Activated CD4-positive, CD25-positive, alpha-beta regulatory T cell treated with anti-CD3 and anti-CD28 coated beads, Interleukin-2, amount 50 U/mL, for 16 hours (primary cell): ENCODE results near the gene ZDHHC1.
"Not testable (repeated sequence)": the region's sequence is repeated elsewhere in the genome, so short reads cannot be mapped to it uniquely, and the experiment has no call there.

Experiments used
- DNase-seq: peaks from one replicate; pipeline ENCODE4 v3.0.0-alpha.2; 2020; ENCODE audit warnings: low read depth, low spot score

ZDHHC1 gene

GRCh38 chr16:67394155-67395104 lies 21.8 kb downstream of the ZDHHC1 start:
- no peak for DNase-seq

- DNase-seq = no peak
Measured at GRCh38 chr16:67393788-67394154, 22.5 kb downstream of the ZDHHC1 start.

- DNase-seq = no peak
Measured at GRCh38 chr16:67393111-67393787, 23.0 kb downstream of the ZDHHC1 start, which contains the start of gene TPPP3. Gene TPPP3 (minus strand): TSS chr16:67393498. CDS start chr16:67391111, 2,387 bp downstream.

- no peak for DNase-seq
Measured at GRCh38 chr16:67392301-67393059, 23.8 kb downstream of the ZDHHC1 start.

GRCh38 chr16:67391424-67392300 lies 24.6 kb downstream of the ZDHHC1 start:
- DNase-seq = no peak

- DNase-seq = no peak
Measured at GRCh38 chr16:67390816-67391423, 25.4 kb downstream of the ZDHHC1 start.

- no peak for DNase-seq
Measured at GRCh38 chr16:67389911-67390815, 26.1 kb downstream of the ZDHHC1 start.

GRCh38 chr16:67388591-67388990 lies 27.7 kb downstream of the ZDHHC1 start:
- DNase-seq = no peak

- DNase-seq = no peak
Measured at GRCh38 chr16:67388191-67388590, 28.1 kb downstream of the ZDHHC1 start.

GRCh38 chr16:67387479-67388079 lies 28.7 kb downstream of the ZDHHC1 start:
- DNase-seq = no peak

- DNase-seq = no peak
Measured at GRCh38 chr16:67386861-67387455, 29.3 kb downstream of the ZDHHC1 start.

GRCh38 chr16:67384778-67385510 lies 31.3 kb downstream of the ZDHHC1 start:
- DNase-seq = no peak

- DNase-seq = no peak
Measured at GRCh38 chr16:67383284-67383683, 33.0 kb downstream of the ZDHHC1 start.

- DNase-seq = no peak
Measured at GRCh38 chr16:67378642-67379041, 37.6 kb downstream of the ZDHHC1 start.

- DNase-seq = not testable (repeated sequence)
Measured at GRCh38 chr16:67376012-67376411, 40.3 kb downstream of the ZDHHC1 start.

GRCh38 chr16:67372664-67373063 lies 43.6 kb downstream of the ZDHHC1 start:
- DNase-seq = no peak

- no peak for DNase-seq
Measured at GRCh38 chr16:67370661-67371060, 45.6 kb downstream of the ZDHHC1 start.
